Measurements from ENCODE around the gene RECK.
"Not testable (repeated sequence)": the region's sequence is repeated elsewhere in the genome, so short reads cannot be mapped to it uniquely, and the experiment has no call there.

Gene RECK

GRCh38 chr9:36127652-36128244, 91.0 kb downstream of the RECK start:
- H3K4me3 ChIP-seq (ENCODE audit: low read length): no peak overlapping the region
- no peak for DNase-seq (ENCODE audit: low read depth)
- no peak for TF ChIP-seq CTCF (IDR thresholded peaks at IDR 0.05; ENCODE audit: insufficient read depth, low read depth, low read length, missing control alignments)

- H3K4me3 ChIP-seq (ENCODE audit: low read length): no peak overlapping the region
- no peak for DNase-seq (ENCODE audit: low read depth)
These were observed 91.6 kb downstream of the RECK start for GRCh38 chr9:36128349-36128748.

GRCh38 chr9:36129139-36129538, 92.4 kb downstream of the RECK start:
- TF ChIP-seq CTCF (IDR thresholded peaks at IDR 0.05; ENCODE audit: insufficient read depth, low read depth, low read length, missing control alignments): no peak
- no peak overlapping the region for H3K4me3 ChIP-seq (ENCODE audit: low read length)
- no peak for DNase-seq (ENCODE audit: low read depth)

More at GRCh38 chr9:36128349-36128748, 91.6 kb downstream of the RECK start:
- no peak for TF ChIP-seq CTCF (IDR thresholded peaks at IDR 0.05; ENCODE audit: insufficient read depth, low read depth, low read length, missing control alignments)

GRCh38 chr9:36131666-36132065, 95.0 kb downstream of the RECK start:
- DNase-seq (ENCODE audit: low read depth): not testable (repeated sequence)

GRCh38 chr9:36132086-36132485, 95.4 kb downstream of the RECK start:
- H3K4me3 ChIP-seq (ENCODE audit: low read length): no peak overlapping the region
- DNase-seq (ENCODE audit: low read depth): peak; percentile 74
- TF ChIP-seq CTCF (IDR thresholded peaks at IDR 0.05; ENCODE audit: insufficient read depth, low read depth, low read length, missing control alignments): no peak

More at GRCh38 chr9:36131666-36132065, 95.0 kb downstream of the RECK start:
- not testable (repeated sequence) for H3K4me3 ChIP-seq (ENCODE audit: low read length)

- no peak overlapping the region for H3K4me3 ChIP-seq (ENCODE audit: low read length)
- DNase-seq (ENCODE audit: low read depth): no peak
- TF ChIP-seq CTCF (IDR thresholded peaks at IDR 0.05; ENCODE audit: insufficient read depth, low read depth, low read length, missing control alignments): no peak
These were observed 98.2 kb downstream of the RECK start for GRCh38 chr9:36134761-36135505.

- peak; percentile 54 for DNase-seq (ENCODE audit: low read depth)
- TF ChIP-seq CTCF (IDR thresholded peaks at IDR 0.05; ENCODE audit: insufficient read depth, low read depth, low read length, missing control alignments): no peak
- H3K4me3 ChIP-seq (ENCODE audit: low read length): peak overlapping the region; percentile 18
These were observed 99.1 kb downstream of the RECK start for GRCh38 chr9:36135741-36136271.

Data from epithelial cell of esophagus (primary cell).